ENCODE measurements around the gene GPR33.
"Not testable (repeated sequence)": the region's sequence is repeated elsewhere in the genome, so short reads cannot be mapped to it uniquely, and the experiment has no call there.

GPR33 gene

DNA sequence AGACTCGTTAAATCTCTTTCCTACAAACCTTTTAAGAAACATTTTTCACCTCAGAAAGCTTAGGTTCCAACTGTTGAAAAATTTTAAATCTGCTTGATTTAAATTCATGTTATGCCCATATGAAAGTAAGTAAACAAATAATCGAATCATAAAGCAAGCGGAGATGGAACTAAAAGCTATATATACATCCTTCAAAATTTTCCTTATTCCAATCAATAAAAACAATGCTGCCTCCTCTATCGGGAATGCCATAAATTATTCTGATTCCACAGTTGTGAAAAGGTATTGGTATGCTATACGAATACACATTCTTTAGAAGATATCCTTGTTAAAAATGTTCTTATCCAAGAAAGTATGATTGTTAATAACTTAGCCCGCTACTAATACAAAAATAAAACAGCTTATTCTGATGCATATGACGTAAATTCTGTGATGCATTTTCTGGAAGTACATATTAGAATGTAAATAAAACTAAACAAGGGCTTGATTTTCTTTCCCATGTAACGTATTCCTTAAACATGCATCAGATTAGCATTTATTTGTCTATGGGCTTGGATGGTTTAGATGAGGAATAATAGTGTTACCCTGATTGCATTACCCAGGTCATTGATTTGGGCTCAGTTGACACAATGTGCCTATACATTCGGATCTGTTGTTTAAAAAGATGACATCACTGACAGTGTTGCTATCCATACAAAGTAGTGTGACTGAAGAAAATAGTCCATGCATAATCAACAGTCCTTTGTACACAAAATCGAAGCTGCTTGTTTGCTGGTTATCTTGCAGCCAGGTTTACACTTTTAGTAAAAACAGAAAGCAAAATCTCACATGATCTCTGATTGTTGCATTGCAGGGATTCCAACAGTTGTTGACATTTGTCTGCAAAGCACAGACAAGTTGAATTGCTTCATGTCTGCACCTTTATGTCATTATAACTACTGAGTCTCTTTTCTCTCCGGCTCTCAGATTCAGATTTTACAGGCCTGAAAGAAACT is 29.9 kb downstream of the GPR33 start:
- peak; percentile 5 for DNase-seq

DNA sequence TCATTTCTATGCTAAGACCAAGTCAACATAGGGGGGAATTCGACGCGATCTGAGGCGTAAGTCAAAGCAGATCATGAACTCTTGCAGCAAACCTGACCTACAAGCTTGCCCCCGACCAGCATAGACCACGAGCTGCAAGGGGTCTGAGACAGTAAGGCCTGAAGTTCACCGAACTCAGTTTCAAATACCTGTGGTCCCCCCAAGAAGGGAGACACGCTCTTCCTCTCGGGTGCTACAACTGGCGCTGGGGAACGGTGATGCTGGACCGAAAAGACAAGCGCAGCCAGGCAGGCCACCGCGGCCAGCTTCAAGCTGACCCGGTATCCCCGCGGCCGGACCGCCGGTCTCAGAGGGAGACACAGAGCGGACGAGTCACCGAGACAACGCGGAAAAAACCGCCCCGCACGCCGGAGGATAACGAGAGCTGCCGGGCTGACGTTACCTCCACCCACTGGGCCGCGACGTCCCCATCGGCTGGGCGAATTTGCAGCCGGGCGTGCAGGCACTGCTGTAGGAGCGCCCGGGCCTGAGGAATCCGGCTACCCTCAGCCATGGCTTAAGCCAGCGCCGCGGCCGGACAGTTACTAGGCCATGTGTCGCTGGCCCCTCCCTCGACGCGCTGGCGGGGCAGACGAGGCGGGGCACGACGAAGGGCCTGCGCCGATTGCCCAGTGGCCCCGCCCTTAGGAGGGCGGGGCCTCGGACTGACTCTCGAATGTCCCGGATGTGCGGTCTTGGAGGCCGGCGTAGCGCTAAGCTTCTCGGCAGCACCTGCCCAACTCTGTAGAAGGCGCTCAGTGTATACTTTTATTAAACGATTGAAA is 30.8 kb downstream of the GPR33 start, which contains the start of gene DTD2:
DTD2 (minus strand) TSS at position 666 of the 824 bp plus-strand sequence; CDS start at position 553, 113 bp downstream.
- DNase-seq = peak; percentile 96

DNA sequence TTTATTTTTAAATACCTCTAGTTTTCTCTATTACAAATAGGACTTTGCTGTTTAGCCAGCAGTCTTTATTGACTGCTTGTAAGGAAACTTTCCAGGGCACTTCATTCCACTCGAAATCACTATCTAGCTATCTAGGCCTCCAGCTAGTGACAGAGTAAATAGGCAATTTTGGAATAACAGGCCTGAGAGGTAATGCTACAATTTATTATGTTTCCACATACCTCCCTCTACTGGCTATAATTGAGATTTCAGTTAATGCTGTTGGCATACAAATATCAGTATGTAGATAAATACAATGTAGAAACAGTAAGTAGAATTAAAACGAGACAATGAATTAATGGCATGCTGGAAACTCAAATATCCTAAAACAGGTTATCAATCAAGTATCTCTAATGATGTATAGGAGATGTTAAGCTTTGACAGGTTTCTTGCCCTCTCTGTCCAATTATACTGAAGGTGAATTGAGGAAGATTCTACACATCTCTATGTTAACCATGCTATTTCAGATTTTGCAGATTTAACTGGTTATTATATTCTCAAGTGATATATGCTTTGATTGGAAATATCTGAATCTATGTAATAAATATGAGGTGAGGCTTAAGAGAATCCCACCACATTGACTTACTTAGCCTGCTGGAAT is 37.7 kb downstream of the GPR33 start:
- DNase-seq = peak; percentile 43

DNA sequence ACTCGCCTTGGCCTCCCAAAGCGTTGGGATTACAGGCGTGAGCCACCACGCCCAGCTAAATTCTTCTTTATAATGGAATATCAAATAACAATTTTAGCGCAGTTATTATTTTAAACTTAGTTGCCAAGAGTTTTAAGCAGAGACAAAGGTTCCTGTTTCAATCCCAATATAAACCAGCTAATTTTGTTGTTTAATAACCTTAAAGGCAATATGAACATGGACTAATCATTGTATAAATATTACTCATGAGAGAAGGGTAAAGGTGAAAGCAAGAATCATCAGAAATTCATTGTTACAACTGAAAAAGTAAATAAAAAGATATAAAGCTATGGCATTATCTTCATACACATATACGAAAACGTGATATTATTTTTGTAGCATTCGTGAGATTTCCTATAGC is 38.7 kb downstream of the GPR33 start:
- DNase-seq = no peak

DNA sequence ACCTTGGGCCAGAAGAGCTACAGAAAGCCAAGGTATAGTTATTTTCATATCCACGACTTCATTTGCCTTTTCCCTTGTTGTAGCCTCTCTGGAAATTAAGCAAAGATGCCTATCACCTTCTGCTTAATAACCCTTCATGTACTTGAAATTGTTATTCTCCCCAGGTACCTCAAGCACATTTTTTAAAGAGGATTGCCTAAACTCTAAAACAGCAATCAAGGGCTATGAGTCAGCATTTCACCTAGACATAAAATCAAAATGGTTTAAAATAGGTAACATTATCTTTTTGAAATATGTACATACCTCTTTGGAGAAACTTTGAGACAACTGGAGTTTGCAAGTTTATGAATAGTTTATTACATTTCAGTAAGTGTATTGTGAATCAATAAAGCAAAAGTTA is 42.1 kb downstream of the GPR33 start:
- DNase-seq = no peak

DNA sequence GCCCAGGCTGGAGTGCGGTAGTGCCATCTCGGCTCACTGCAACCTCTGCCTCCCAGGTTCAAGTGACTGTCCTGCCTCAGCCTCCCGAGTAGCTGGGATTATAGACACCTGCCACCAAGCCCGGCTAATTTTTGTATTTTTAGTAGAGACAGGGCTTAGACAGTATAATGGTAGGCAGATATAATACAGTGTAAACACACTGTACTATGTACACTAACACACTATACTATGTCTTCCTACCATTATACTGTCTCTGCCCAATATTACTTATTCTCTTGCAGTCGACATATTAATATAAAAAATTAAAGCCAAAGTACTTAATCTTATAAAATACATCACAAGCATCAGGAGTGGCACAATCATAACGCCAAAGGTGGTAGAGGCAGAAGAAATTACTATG is 45.6 kb downstream of the GPR33 start:
- DNase-seq = no peak

DNA sequence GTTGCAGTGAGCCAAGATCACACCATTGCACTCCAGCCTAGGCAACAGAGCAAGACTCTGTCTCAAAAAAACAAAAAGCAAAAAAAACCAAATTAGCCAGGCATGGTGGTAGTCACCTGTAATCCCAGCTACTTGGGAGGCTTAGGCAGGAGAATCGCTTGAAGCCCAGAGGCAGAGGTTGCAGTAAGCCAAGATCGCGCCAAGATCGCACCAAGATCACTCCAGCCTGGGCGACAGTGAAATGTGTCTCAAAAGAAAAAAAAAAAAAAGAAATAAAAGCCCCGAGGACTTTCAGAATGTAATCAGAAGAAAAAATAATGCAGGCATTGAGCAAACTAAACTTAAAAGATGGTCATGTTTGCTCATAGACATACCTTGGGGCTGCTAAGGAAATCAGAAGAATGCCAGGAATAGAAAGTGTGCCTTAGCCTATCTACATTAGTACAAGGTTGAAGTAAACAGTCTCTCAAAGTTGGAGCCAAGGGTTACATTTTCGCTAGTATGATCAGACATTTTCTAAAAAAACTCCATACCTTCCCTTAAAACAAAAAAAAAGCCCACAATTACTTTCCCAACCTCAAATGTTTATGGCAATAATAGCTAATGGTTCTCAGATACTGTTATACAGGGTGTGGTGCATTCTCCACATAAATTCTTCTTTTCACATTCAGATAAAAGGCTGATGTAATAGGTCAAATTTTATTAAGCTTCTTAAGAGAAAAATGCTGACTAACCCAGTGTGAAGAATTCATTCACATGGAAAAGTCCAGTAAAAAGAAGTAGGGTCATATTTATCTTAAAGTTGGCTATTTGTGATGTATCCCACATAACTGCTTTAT is 46.3 kb downstream of the GPR33 start:
- DNase-seq = no peak

DNA sequence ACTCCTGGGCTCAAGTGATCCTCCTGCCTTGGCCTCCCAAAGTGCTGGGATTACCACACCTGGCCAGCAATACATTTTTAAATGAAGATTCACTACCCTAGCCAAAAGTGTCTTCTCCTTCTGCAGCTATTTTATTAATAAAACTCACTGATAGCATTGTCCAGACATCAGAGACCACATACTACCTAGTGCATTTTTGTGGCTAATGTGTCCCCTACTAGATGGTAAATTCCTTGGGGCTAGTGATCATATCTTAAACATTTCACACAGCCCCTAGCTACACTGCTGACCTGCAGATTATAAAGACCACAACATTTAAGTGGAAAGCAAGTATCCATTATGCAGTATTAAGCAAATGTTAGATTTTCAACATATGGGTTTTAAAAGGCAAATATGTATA is 47.6 kb downstream of the GPR33 start:
- DNase-seq = no peak

DNA sequence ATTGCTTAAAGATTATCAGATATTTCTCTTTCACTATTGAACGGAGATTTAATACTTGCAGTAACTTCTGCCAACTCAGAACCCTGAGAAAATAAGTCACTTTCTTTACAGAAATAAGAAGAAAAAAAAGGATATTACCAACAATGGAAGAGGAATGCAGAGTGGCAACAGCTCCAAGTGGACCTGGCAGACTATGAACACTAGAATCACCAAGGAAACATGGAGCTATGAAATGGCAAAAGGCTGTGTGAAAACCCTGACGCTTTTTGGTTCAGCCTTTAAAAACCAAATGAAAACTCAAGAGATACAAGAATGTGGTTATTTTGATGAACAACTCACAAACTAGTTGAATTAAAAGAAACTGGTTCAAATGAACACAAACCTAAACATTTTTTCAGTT is 48.3 kb downstream of the GPR33 start:
- DNase-seq = no peak

DNA sequence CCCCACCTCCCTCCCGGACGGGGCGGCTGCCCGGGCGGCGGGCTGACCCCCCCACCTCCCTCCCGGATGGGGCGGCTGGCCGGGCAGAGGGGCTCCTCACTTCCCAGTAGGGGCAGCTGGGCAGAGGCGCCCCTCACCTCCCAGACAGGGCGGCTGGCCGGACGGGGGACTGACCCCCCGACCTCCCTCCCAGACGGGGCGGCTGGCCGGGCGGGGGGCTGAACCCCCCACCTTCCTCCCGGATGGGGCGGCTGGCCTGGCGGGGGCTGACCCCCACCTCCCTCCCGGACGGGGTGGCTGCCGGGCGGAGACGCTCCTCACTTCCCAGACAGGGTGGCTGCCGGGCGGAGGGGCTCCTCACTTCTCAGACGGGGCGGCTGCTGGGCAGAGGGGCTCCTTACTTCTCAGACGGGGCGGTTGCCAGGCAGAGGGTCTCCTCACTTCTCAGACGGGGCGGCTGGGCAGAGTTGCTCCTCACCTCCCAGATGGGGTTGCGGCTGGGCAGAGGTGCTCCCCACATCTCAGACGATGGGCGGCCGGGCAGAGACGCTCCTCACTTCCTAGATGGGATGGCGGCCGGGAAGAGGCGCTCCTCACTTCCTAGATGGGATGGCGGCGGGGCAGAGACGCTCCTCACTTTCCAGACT is 50.7 kb downstream of the GPR33 start:
- not testable (repeated sequence) for DNase-seq

DNA sequence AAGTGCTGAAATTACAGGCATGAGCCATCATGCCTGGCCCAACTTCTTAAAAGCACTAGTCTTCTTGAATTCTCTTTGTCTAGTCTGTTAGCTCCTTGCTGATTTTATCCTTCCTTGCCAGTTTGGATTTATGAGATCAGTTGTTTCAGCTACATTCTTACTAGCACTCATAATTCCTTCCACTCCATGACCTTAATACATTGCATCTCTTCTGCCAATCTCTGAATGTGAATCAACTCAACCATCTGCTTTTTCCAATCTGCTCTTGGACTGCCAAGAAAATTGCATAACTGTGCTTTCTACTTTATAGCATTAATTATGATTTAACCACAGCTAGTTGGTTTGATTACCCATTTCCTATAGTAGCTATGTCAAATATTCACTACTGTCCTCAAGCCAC is 52.6 kb downstream of the GPR33 start:
- no peak for DNase-seq
